Type B pancreatic cell (in vitro differentiated cells): Measurements from ENCODE around the gene TXLNA. TPM values are rescaled to one million over a fixed set of nuclear protein-coding genes. Genes with fewer than 3 reads are reported as not detected.

Experiments used
- DNase-seq: peaks from one replicate; pipeline ENCODE4 v3.0.0; 2021; ENCODE audit warnings: mixed read lengths; ENCODE audit not compliant: unreplicated experiment; ENCODE audit errors: extremely low spot score
- H3K27ac Mint-ChIP-seq: 2 replicates; pipeline ENCODE4 v1.8.0; 2021; ENCODE audit warnings: mild to moderate bottlenecking, mixed read lengths
- H3K27me3 Mint-ChIP-seq: 2 replicates; pipeline ENCODE4 v1.8.0; 2021; ENCODE audit warnings: mixed read lengths
- H3K36me3 Mint-ChIP-seq: 2 replicates; pipeline ENCODE4 v1.8.0; 2021; ENCODE audit warnings: mixed read lengths
- H3K4me1 Mint-ChIP-seq: one replicate; pipeline ENCODE4 v1.8.0; 2021; ENCODE audit warnings: mixed read lengths; ENCODE audit not compliant: unreplicated experiment
- H3K4me3 Mint-ChIP-seq: 2 replicates; pipeline ENCODE4 v1.8.0; 2021; ENCODE audit warnings: mild to moderate bottlenecking, mixed read lengths
- H3K9me3 Mint-ChIP-seq: 2 replicates; pipeline ENCODE4 v1.8.0; 2021; ENCODE audit warnings: mixed read lengths
- CTCF ChIP-seq: fragments of 200-600 bp; sonication (generic); conservative IDR thresholded peaks from 2 replicates; pipeline ENCODE4 v1.5.0; 2021; ENCODE audit warnings: antibody characterized with exemption, mild to moderate bottlenecking
- total RNA-seq: library from RNA; stranded (reverse); gene quantifications from 2 replicates; pipeline ENCODE4 v1.2.1, GENCODE V29; 2021; ENCODE audit warnings: low replicate concordance

The TXLNA gene
- total RNA-seq, 1 donor from 2014 or later = 60.4 TPM

- no peak for TF ChIP-seq CTCF
- H3K4me1 Mint-ChIP-seq = no peaks in the 10 kb centered on the region
- no peaks in the 10 kb centered on the region for H3K27me3 Mint-ChIP-seq
- DNase-seq = no peak
- H3K36me3 Mint-ChIP-seq = peaks cover 24% of the 10 kb centered on the region
- no peak overlapping the region for H3K4me3 Mint-ChIP-seq
- no peak overlapping the region for H3K27ac Mint-ChIP-seq
- no peaks in the 10 kb centered on the region for H3K9me3 Mint-ChIP-seq
These were observed 8.5 kb upstream of the TXLNA start for GRCh38 chr1:32170991-32171390.

GRCh38 chr1:32172621-32173245 is 6.7 kb upstream of the TXLNA start:
- Mint-ChIP-seq H3K36me3 (peaks cover 25% of the 10 kb centered on the region), H3K9me3 (no peaks in the 10 kb centered on the region), H3K27me3 (no peaks in the 10 kb centered on the region), H3K27ac (no peak overlapping the region), H3K4me3 (no peak overlapping the region), H3K4me1 (no peaks in the 10 kb centered on the region)
- TF ChIP-seq CTCF = no peak
- DNase-seq = no peak

GRCh38 chr1:32178380-32179192 is 889 bp upstream of the TXLNA start:
- Mint-ChIP-seq H3K4me3 (peak overlapping the region; percentile 93), H3K27ac (peak overlapping the region; percentile 95), H3K27me3 (no peaks in the 10 kb centered on the region), H3K4me1 (peaks cover 16% of the 10 kb centered on the region), H3K9me3 (no peaks in the 10 kb centered on the region), H3K36me3 (peaks cover 24% of the 10 kb centered on the region)
- DNase-seq = no peak
- TF ChIP-seq CTCF = no peak

- Mint-ChIP-seq H3K4me3 (peak overlapping the region; percentile 93), H3K27me3 (no peaks in the 10 kb centered on the region), H3K9me3 (no peaks in the 10 kb centered on the region), H3K36me3 (peaks cover 27% of the 10 kb centered on the region), H3K4me1 (peaks cover 19% of the 10 kb centered on the region), H3K27ac (peak overlapping the region; percentile 95)
- DNase-seq = no peak
- no peak for TF ChIP-seq CTCF
These were observed 357 bp upstream of the TXLNA start for GRCh38 chr1:32179193-32179442.

GRCh38 chr1:32180186-32181060 is 948 bp downstream of the TXLNA start:
- H3K4me3 Mint-ChIP-seq = peak overlapping the region; percentile 96

More at GRCh38 chr1:32180186-32181060, 948 bp downstream of the TXLNA start:
- H3K9me3 Mint-ChIP-seq = no peaks in the 10 kb centered on the region
- peaks cover 30% of the 10 kb centered on the region for H3K36me3 Mint-ChIP-seq
- H3K4me1 Mint-ChIP-seq = peaks cover 28% of the 10 kb centered on the region
- peak; percentile 4 for TF ChIP-seq CTCF
- H3K27me3 Mint-ChIP-seq = no peaks in the 10 kb centered on the region
- DNase-seq = no peak
- H3K27ac Mint-ChIP-seq = peak overlapping the region; percentile 90
